Thymus (tissue), 11 donors: ENCODE results near the gene TSPAN14. TPM values are rescaled to one million over a fixed set of nuclear protein-coding genes. Genes with fewer than 3 reads are reported as not detected.
A peak's percentile ranks its signal among the peaks of the same experiment; 100 is the strongest.

Experiments
- DNase-seq, 9 donors: peaks; one replicate each; pipeline ENCODE4 v3.0.0-alpha.2; 2013; ENCODE audit warnings: low spot score in 9 of 9, low read depth in 6 of 9, missing footprints in 1 of 9
- H3K27ac ChIP-seq, 2 donors: one replicate each; pipeline ENCODE4 v1.5.1; 2013; ENCODE audit warnings: control low read depth in 1 of 2, low read depth in 1 of 2, low read length in 1 of 2, mild to moderate bottlenecking in 1 of 2, moderate library complexity in 1 of 2
- H3K27me3 ChIP-seq, 2 donors: one replicate each; pipeline ENCODE4 v1.5.1; 2013; ENCODE audit warnings: low read length in 1 of 2; ENCODE audit not compliant: control insufficient read depth in 2 of 2, insufficient read depth in 1 of 2
- H3K36me3 ChIP-seq, 2 donors: one replicate each; pipeline ENCODE4 v1.5.1; 2013; ENCODE audit warnings: low read length in 1 of 2, mild to moderate bottlenecking in 1 of 2, moderate library complexity in 1 of 2; ENCODE audit not compliant: control insufficient read depth in 2 of 2, insufficient read depth in 2 of 2
- H3K4me1 ChIP-seq, 2 donors: one replicate each; pipeline ENCODE4 v1.5.1; 2013; ENCODE audit warnings: low read length in 2 of 2; ENCODE audit not compliant: control insufficient read depth in 2 of 2, insufficient read depth in 2 of 2
- H3K4me3 ChIP-seq, 2 donors: one replicate each; pipeline ENCODE4 v1.5.1; 2013; ENCODE audit warnings: low read length in 2 of 2, control low read depth in 1 of 2, mild to moderate bottlenecking in 1 of 2
- H3K9me3 ChIP-seq, 2 donors: one replicate each; pipeline ENCODE4 v1.5.1; 2013; ENCODE audit warnings: low read length in 1 of 2, mild to moderate bottlenecking in 1 of 2; ENCODE audit not compliant: control insufficient read depth in 2 of 2, insufficient read depth in 1 of 2
- WGBS: extraction: QIAGEN DNeasy Blood & Tissue Kit; methylation state at CpG from one replicate; pipeline ENCODE4 v1.1.7; 2013; 5-methylcytosine and 5-hydroxymethylcytosine counted together
- polyA plus RNA-seq: library from polyadenylated mRNA; stranded (reverse); fragments of 200-250 nt; gene quantifications from one replicate; pipeline ENCODE4 v1.2.3, GENCODE V29; 2013
- total RNA-seq: library from RNA; stranded (reverse); fragments of 120-200 nt; gene quantifications from one replicate; pipeline ENCODE4 v1.2.4, GENCODE V29; 2013
- donor health status: healthy.

The TSPAN14 gene
- total and polyA plus RNA-seq, 2 donors = 16.6 to 60.0 TPM

- 92% methylated on average over 9 of the region's 9 CpGs for WGBS
- no peak for DNase-seq
- Histone ChIP-seq H3K27ac (no peak overlapping the region), H3K4me3 (no peak overlapping the region), H3K27me3 (no peaks in the 10 kb centered on the region), H3K9me3 (no peaks in the 10 kb centered on the region), H3K4me1 (peaks cover 42 to 58% of the 10 kb centered on the region in 2 donors), H3K36me3 (peaks cover 25 to 26% of the 10 kb centered on the region in 2 donors)
Observed at GRCh38 chr10:80486785-80487420, 32.8 kb downstream of the TSPAN14 start.

- 66% methylated on average over 4 of the region's 4 CpGs for WGBS
- no peak overlapping the region for H3K4me3 ChIP-seq
- no peaks in the 10 kb centered on the region for H3K9me3 ChIP-seq
- H3K27ac ChIP-seq = peak overlapping the region in 1 of 2 donors; percentile 37
- H3K36me3 ChIP-seq = peaks cover 27% of the 10 kb centered on the region in 2 donors
- no peak for DNase-seq
- H3K27me3 ChIP-seq = no peaks in the 10 kb centered on the region
- peaks cover 42 to 59% of the 10 kb centered on the region in 2 donors for H3K4me1 ChIP-seq
Observed at GRCh38 chr10:80487421-80487785, 33.3 kb downstream of the TSPAN14 start.

- peaks cover 27 to 31% of the 10 kb centered on the region in 2 donors for H3K36me3 ChIP-seq
- peak overlapping the region in 1 of 2 donors; percentile 71 for H3K27ac ChIP-seq
- no peaks in the 10 kb centered on the region for H3K9me3 ChIP-seq
- 45% methylated on average over 14 of the region's 14 CpGs for WGBS
- peaks cover 42 to 63% of the 10 kb centered on the region in 2 donors for H3K4me1 ChIP-seq
- no peak for DNase-seq
- H3K27me3 ChIP-seq = no peaks in the 10 kb centered on the region
- H3K4me3 ChIP-seq = no peak overlapping the region
Observed at GRCh38 chr10:80487791-80488538, 33.9 kb downstream of the TSPAN14 start.

- WGBS = 86% methylated on average over 6 of the region's 6 CpGs
- Histone ChIP-seq H3K4me1 (peaks cover 43 to 66% of the 10 kb centered on the region in 2 donors), H3K9me3 (no peaks in the 10 kb centered on the region), H3K27ac (peak overlapping the region in 1 of 2 donors; percentile 71), H3K36me3 (peaks cover 27 to 32% of the 10 kb centered on the region in 2 donors), H3K4me3 (no peak overlapping the region), H3K27me3 (no peaks in the 10 kb centered on the region)
- DNase-seq = no peak
Observed at GRCh38 chr10:80488539-80489066, 34.5 kb downstream of the TSPAN14 start.

- H3K36me3 ChIP-seq = peaks cover 27 to 32% of the 10 kb centered on the region in 2 donors
- no peak overlapping the region for H3K27ac ChIP-seq
- peaks cover 50 to 69% of the 10 kb centered on the region in 2 donors for H3K4me1 ChIP-seq
- no peaks in the 10 kb centered on the region for H3K9me3 ChIP-seq
- WGBS = 100% methylated on average over 2 of the region's 2 CpGs
- H3K4me3 ChIP-seq = no peak overlapping the region
- no peaks in the 10 kb centered on the region for H3K27me3 ChIP-seq
- no peak for DNase-seq
Observed at GRCh38 chr10:80489371-80490112, 35.4 kb downstream of the TSPAN14 start.

- WGBS = 97% methylated on average over 7 of the region's 7 CpGs
- no peaks in the 10 kb centered on the region for H3K9me3 ChIP-seq
- H3K36me3 ChIP-seq = peaks cover 30 to 32% of the 10 kb centered on the region in 2 donors
- H3K4me1 ChIP-seq = peaks cover 30 to 57% of the 10 kb centered on the region in 2 donors
- no peak overlapping the region for H3K4me3 ChIP-seq
- H3K27me3 ChIP-seq = no peaks in the 10 kb centered on the region
- peak overlapping the region in 1 of 2 donors; percentile 61 for H3K27ac ChIP-seq
- no peak for DNase-seq
Observed at GRCh38 chr10:80491251-80492102, 37.4 kb downstream of the TSPAN14 start.

GRCh38 chr10:80492848-80493521 lies 38.9 kb downstream of the TSPAN14 start:
- H3K9me3 ChIP-seq = no peaks in the 10 kb centered on the region
- peaks cover 30 to 32% of the 10 kb centered on the region in 2 donors for H3K36me3 ChIP-seq
- 73% methylated on average over 6 of the region's 6 CpGs for WGBS
- DNase-seq = no peak
- no peaks in the 10 kb centered on the region for H3K27me3 ChIP-seq
- H3K27ac ChIP-seq = peak overlapping the region in 1 of 2 donors; percentile 64
- H3K4me1 ChIP-seq = peaks cover 22 to 52% of the 10 kb centered on the region in 2 donors
- no peak overlapping the region for H3K4me3 ChIP-seq

- H3K4me3 ChIP-seq = no peak overlapping the region
- H3K9me3 ChIP-seq = no peaks in the 10 kb centered on the region
- peaks cover 30 to 32% of the 10 kb centered on the region in 2 donors for H3K36me3 ChIP-seq
- WGBS = 4% methylated on average over 4 of the region's 4 CpGs
- H3K27ac ChIP-seq = peak overlapping the region; percentile 48 to 64
- peak in 7 of 9 donors; percentile 43 to 77 (median 51) for DNase-seq
- peaks cover 18 to 52% of the 10 kb centered on the region in 2 donors for H3K4me1 ChIP-seq
- H3K27me3 ChIP-seq = no peaks in the 10 kb centered on the region
Observed at GRCh38 chr10:80493522-80494051, 39.5 kb downstream of the TSPAN14 start.
